GM12801 (cell line): ENCODE measurements around the gene CAV2.

Source experiments
- CTCF ChIP-seq: IDR thresholded peaks from one replicate; pipeline ENCODE4 v1.5.1; 2011; ENCODE audit warnings: control low read depth; ENCODE audit not compliant: insufficient read length; ENCODE audit errors: extremely low read depth

The CAV2 gene

GRCh38 chr7:116549370-116549769 is 49.8 kb downstream of the CAV2 start:
- TF ChIP-seq CTCF = no peak

GRCh38 chr7:116551692-116552091 is 52.2 kb downstream of the CAV2 start:
- no peak for TF ChIP-seq CTCF

- no peak for TF ChIP-seq CTCF
Observed at GRCh38 chr7:116552602-116553001, 53.1 kb downstream of the CAV2 start.

GRCh38 chr7:116553168-116553964 is 53.8 kb downstream of the CAV2 start:
- TF ChIP-seq CTCF = no peak

- TF ChIP-seq CTCF = no peak
Observed at GRCh38 chr7:116554436-116554835, 54.9 kb downstream of the CAV2 start.

- no peak for TF ChIP-seq CTCF
Observed at GRCh38 chr7:116554911-116555310, 55.4 kb downstream of the CAV2 start.

GRCh38 chr7:116557066-116557585 is 57.6 kb downstream of the CAV2 start:
- TF ChIP-seq CTCF = no peak
